H1 (cell line): ENCODE data around the gene SPRED1. TPM values are rescaled to one million over a fixed set of nuclear protein-coding genes. Genes with fewer than 3 reads are reported as not detected.

Experiments
- CTCF ChIA-PET: fragments of 300-600 bp; sonication (Branson Sonifier 250); formaldehyde crosslinking; loops from one replicate; lab custom pipeline; 2021; ENCODE audit not compliant: partially characterized antibody; lab: Charles Lee
- POLR2A ChIA-PET: fragments of 300-600 bp; sonication (Branson Sonifier 250); formaldehyde crosslinking; loops from one replicate; lab custom pipeline; 2021; ENCODE audit warnings: inconsistent platforms; ENCODE audit not compliant: partially characterized antibody; lab: Charles Lee
- DNase-seq, 2 experiments: peaks; one replicate each; pipeline versions ENCODE4 v3.0.0 to v3.0.0-alpha.2; 2010 to 2022; ENCODE audit warnings: low spot score in 2 of 2, low read depth in 1 of 2, mixed read lengths in 1 of 2
- FAIRE-seq: peaks from 2 replicates; lab custom pipeline; 2011; peaks lifted over from hg19 to GRCh38; lab: Jason Lieb, UNC
- H2AFZ ChIP-seq: 2 replicates; pipeline ENCODE4 v1.8.1; 2012; ENCODE audit warnings: low read length, inconsistent platforms
- H2AK5ac ChIP-seq: 2 replicates; pipeline ENCODE4 v1.6.1; 2013; ENCODE audit warnings: low read depth, low read length
- H2BK120ac ChIP-seq: replicated peaks from 2 replicates; pipeline ENCODE3; 2013; ENCODE audit warnings: low read depth, low read length, inconsistent platforms
- H2BK12ac ChIP-seq: 2 replicates; pipeline ENCODE4 v1.6.1; 2013; ENCODE audit warnings: low read depth, low read length
- H2BK15ac ChIP-seq: 2 replicates; pipeline ENCODE4 v1.6.1; 2013; ENCODE audit warnings: low read length
- H2BK20ac ChIP-seq: 2 replicates; pipeline ENCODE4 v1.6.1; 2013; ENCODE audit warnings: low read length
- H2BK5ac ChIP-seq: 2 replicates; pipeline ENCODE4 v1.6.1; 2013; ENCODE audit warnings: low read depth, low read length
- H3K14ac ChIP-seq: 2 replicates; pipeline ENCODE4 v1.6.1; 2013; ENCODE audit warnings: inconsistent platforms; ENCODE audit not compliant: insufficient read length
- H3K18ac ChIP-seq: 2 replicates; pipeline ENCODE4 v1.6.1; 2013; ENCODE audit warnings: low read length; ENCODE audit errors: extremely low read depth
- H3K23ac ChIP-seq: 2 replicates; pipeline ENCODE4 v1.6.1; 2013; ENCODE audit warnings: inconsistent platforms; ENCODE audit not compliant: insufficient read length
- H3K23me2 ChIP-seq: 2 replicates; pipeline ENCODE4 v1.6.1; 2013; ENCODE audit warnings: low read depth, low read length
- H3K27ac ChIP-seq: 2 replicates; pipeline ENCODE4 v1.6.1; 2011; ENCODE audit warnings: low read depth, low read length, inconsistent platforms
- H3K27me3 ChIP-seq, 4 experiments: replicated peaks in 1 of 4; 1 replicate in 1 of 4; 2 replicates in 3 of 4; pipeline versions ENCODE4 v1.6.1 to v1.8.1; 2011 to 2013; ENCODE audit warnings: low read length in 3 of 4, mild to moderate bottlenecking in 3 of 4, inconsistent platforms in 2 of 4, mixed read lengths in 2 of 4, moderate library complexity in 1 of 4; ENCODE audit not compliant: control insufficient read depth in 3 of 4, insufficient read depth in 3 of 4; ENCODE audit errors: extremely low read depth in 1 of 4
- H3K36me3 ChIP-seq, 4 experiments: 2 replicates each; pipeline versions ENCODE4 v1.6.1 to v1.8.1; 2011 to 2013; ENCODE audit warnings: mild to moderate bottlenecking in 4 of 4, low read length in 3 of 4, moderate library complexity in 2 of 4, control low read depth in 1 of 4, inconsistent platforms in 1 of 4; ENCODE audit not compliant: insufficient read depth in 4 of 4, control insufficient read depth in 2 of 4
- H3K4ac ChIP-seq: replicated peaks from 2 replicates; pipeline ENCODE3; 2013; ENCODE audit warnings: low read length, low read depth, mixed read lengths, inconsistent platforms; ENCODE audit not compliant: insufficient read length
- H3K4me1 ChIP-seq, 4 experiments: replicated peaks in 1 of 4; 1 replicate in 1 of 4; 2 replicates in 3 of 4; pipeline versions ENCODE4 v1.6.1 to v1.8.1; 2011 to 2013; ENCODE audit warnings: low read length in 3 of 4, inconsistent platforms in 2 of 4, mixed read lengths in 1 of 4; ENCODE audit not compliant: insufficient read depth in 4 of 4, control insufficient read depth in 3 of 4
- H3K4me2 ChIP-seq, 2 experiments: 2 replicates each; pipeline versions ENCODE4 v1.6.1 to v1.8.1; 2011 to 2013; ENCODE audit warnings: low read depth in 2 of 2, low read length in 2 of 2, control low read depth in 1 of 2, inconsistent platforms in 1 of 2, mild to moderate bottlenecking in 1 of 2; ENCODE audit not compliant: insufficient read depth in 1 of 2
- H3K4me3 ChIP-seq, 4 experiments: fragments of 200-600, 300-600 bp in 1 of 4; sonication (generic), shearing (Covaris generic), sonication (Bioruptor Twin) in 1 of 4; 2 replicates each; pipeline versions ENCODE4 v1.5.1 to v1.8.1; 2011 to 2016; ENCODE audit warnings: low read length in 4 of 4, low read depth in 3 of 4, control low read depth in 2 of 4, inconsistent platforms in 2 of 4, mild to moderate bottlenecking in 2 of 4, mixed read lengths in 1 of 4, moderate library complexity in 1 of 4; ENCODE audit not compliant: insufficient read depth in 2 of 4; ENCODE audit errors: extremely low read depth in 1 of 4
- H3K56ac ChIP-seq: replicated peaks from 2 replicates; pipeline ENCODE3; 2013; ENCODE audit warnings: low read depth, mild to moderate bottlenecking, mixed read lengths, low read length, inconsistent platforms; ENCODE audit not compliant: insufficient read length
- H3K79me1 ChIP-seq: 2 replicates; pipeline ENCODE4 v1.6.1; 2013; ENCODE audit warnings: low read depth, low read length, control low read depth
- H3K79me2 ChIP-seq, 2 experiments: 2 replicates each; pipeline versions ENCODE4 v1.6.1 to v1.8.1; 2012 to 2013; ENCODE audit warnings: low read length in 2 of 2, mild to moderate bottlenecking in 2 of 2, inconsistent platforms in 1 of 2; ENCODE audit not compliant: insufficient read depth in 2 of 2, control insufficient read depth in 1 of 2
- H3K9ac ChIP-seq, 4 experiments: replicated peaks in 1 of 4; 1 replicate in 1 of 4; 2 replicates in 3 of 4; pipeline versions ENCODE4 v1.6.1 to v1.8.1; 2011 to 2013; ENCODE audit warnings: low read depth in 3 of 4, low read length in 3 of 4, control low read depth in 2 of 4, mild to moderate bottlenecking in 2 of 4, moderate library complexity in 2 of 4, inconsistent platforms in 1 of 4; ENCODE audit errors: extremely low read depth in 1 of 4
- H3K9me3 ChIP-seq, 2 experiments: 2 replicates each; pipeline versions ENCODE4 v1.6.1 to v1.8.1; 2012 to 2013; ENCODE audit warnings: mild to moderate bottlenecking in 2 of 2, moderate library complexity in 2 of 2, control low read depth in 1 of 2, inconsistent platforms in 1 of 2, low read depth in 1 of 2, low read length in 1 of 2, mixed read lengths in 1 of 2; ENCODE audit not compliant: insufficient read depth in 2 of 2
- H4K20me1 ChIP-seq, 2 experiments: replicated peaks in 1 of 2; 2 replicates each; pipeline versions ENCODE3 to v1.8.1; 2011 to 2013; ENCODE audit warnings: inconsistent platforms in 2 of 2, low read length in 2 of 2, mild to moderate bottlenecking in 1 of 2; ENCODE audit not compliant: insufficient read depth in 2 of 2, control insufficient read depth in 1 of 2
- H4K5ac ChIP-seq: 2 replicates; pipeline ENCODE4 v1.6.1; 2013; ENCODE audit warnings: low read length, low read depth, mixed read lengths, inconsistent platforms; ENCODE audit not compliant: insufficient read length
- H4K8ac ChIP-seq: 2 replicates; pipeline ENCODE4 v1.8.0; 2013; ENCODE audit warnings: mild to moderate bottlenecking, moderate library complexity, low read length, inconsistent platforms; ENCODE audit not compliant: insufficient read depth; ENCODE audit errors: extremely low read depth
- H4K91ac ChIP-seq: replicated peaks from 2 replicates; pipeline ENCODE3; 2013; ENCODE audit warnings: low read length, mixed read lengths, inconsistent platforms; ENCODE audit not compliant: insufficient read length
- ATF2 ChIP-seq: IDR thresholded peaks from 2 replicates; pipeline ENCODE4 v1.6.1; 2012; ENCODE audit warnings: low read length, inconsistent platforms
- CEBPB ChIP-seq: IDR thresholded peaks from 2 replicates; pipeline ENCODE4 v1.6.1; 2012; ENCODE audit warnings: low read depth, low read length
- CHD2 ChIP-seq: IDR thresholded peaks from 2 replicates; pipeline ENCODE4 v1.6.1; 2012; ENCODE audit warnings: low read length, improper control_type of control experiment
- CREB1 ChIP-seq: IDR thresholded peaks from 2 replicates; pipeline ENCODE4 v1.6.1; 2012; ENCODE audit warnings: inconsistent platforms
- GABPA ChIP-seq: IDR thresholded peaks from 2 replicates; pipeline ENCODE4 v1.6.1; 2011; ENCODE audit warnings: mild to moderate bottlenecking, low read length, moderate library complexity, borderline replicate concordance; ENCODE audit not compliant: insufficient read depth
- HDAC6 ChIP-seq: IDR thresholded peaks from one replicate; pipeline ENCODE4 v1.7.1; 2012; ENCODE audit warnings: low read depth, mild to moderate bottlenecking, inconsistent platforms, low read length, moderate library complexity
- KDM1A ChIP-seq: fragments of 200-600, 300-600 bp; sonication (generic); IDR thresholded peaks from 2 replicates; pipeline ENCODE4 v1.7.1; 2016; ENCODE audit warnings: mild to moderate bottlenecking, low read length, borderline replicate concordance
- KDM5A ChIP-seq: fragments of 200-600 bp; IDR thresholded peaks from 2 replicates; pipeline ENCODE4 v1.7.1; 2012; ENCODE audit warnings: mild to moderate bottlenecking, low read length, inconsistent platforms, mixed read lengths
- NANOG ChIP-seq: IDR thresholded peaks from 2 replicates; pipeline ENCODE4 v1.6.1; 2011; ENCODE audit warnings: low read length, low read depth, mild to moderate bottlenecking, inconsistent platforms; ENCODE audit not compliant: insufficient read depth, poor library complexity, severe bottlenecking
- RXRA ChIP-seq: IDR thresholded peaks from 2 replicates; pipeline ENCODE4 v1.6.1; 2011; ENCODE audit warnings: low read depth, mild to moderate bottlenecking, low read length, moderate library complexity; ENCODE audit not compliant: insufficient read depth
- SP1 ChIP-seq: IDR thresholded peaks from 2 replicates; pipeline ENCODE4 v1.6.1; 2011; ENCODE audit warnings: low read depth, low read length
- TBP ChIP-seq: IDR thresholded peaks from 2 replicates; pipeline ENCODE4 v1.6.1; 2011; ENCODE audit warnings: low read depth, low read length, improper control_type of control experiment
- WGBS, 2 experiments: shearing (Covaris generic) in 1 of 2; methylation state at CpG; one replicate each; pipeline versions ENCODE4 v1.1.6 to v1.1.7; 2013 to 2015; ENCODE audit warnings: low lambda C conversion rate in 2 of 2, mixed read lengths in 2 of 2, inconsistent platforms in 1 of 2, low coverage in 1 of 2, missing lambda C conversion rate in 1 of 2; ENCODE audit not compliant: insufficient replicate concordance in 2 of 2, insufficient coverage in 1 of 2, insufficient read length in 1 of 2; ENCODE audit errors: extremely low coverage in 1 of 2, missing lambda C conversion rate in 1 of 2; 5-methylcytosine and 5-hydroxymethylcytosine counted together
- polyA plus RNA-seq, 7 experiments: library from polyadenylated mRNA; depleted of rRNA in 3 of 7; stranded (reverse) in 5 of 7; unstranded in 2 of 7; fragments of >200 nt in 5 of 7; fragments of 200-250 nt in 2 of 7; gene quantifications; 1 replicate in 5 of 7; 2 replicates in 1 of 7; 4 replicates in 1 of 7; pipeline versions ENCODE4 v1.2.1 to v1.2.3, GENCODE V29; 2011 to 2013; ENCODE audit warnings: missing spikeins in 2 of 7, mixed read lengths in 2 of 7
- total RNA-seq: library from RNA; stranded (reverse); fragmentation: NEBNext Ultra II Directional; extraction: Animal tissue kit (Norgen Biotek cat#: 25700); gene quantifications from 2 replicates; pipeline ENCODE4 v1.2.1, GENCODE V29; 2021

Gene SPRED1
- total and polyA plus RNA-seq, 2 of the 8 experiments (the other 6 are each of a cell fraction or from before 2014, with no cell fraction given), result 5.5 to 30.3 TPM

DNA sequence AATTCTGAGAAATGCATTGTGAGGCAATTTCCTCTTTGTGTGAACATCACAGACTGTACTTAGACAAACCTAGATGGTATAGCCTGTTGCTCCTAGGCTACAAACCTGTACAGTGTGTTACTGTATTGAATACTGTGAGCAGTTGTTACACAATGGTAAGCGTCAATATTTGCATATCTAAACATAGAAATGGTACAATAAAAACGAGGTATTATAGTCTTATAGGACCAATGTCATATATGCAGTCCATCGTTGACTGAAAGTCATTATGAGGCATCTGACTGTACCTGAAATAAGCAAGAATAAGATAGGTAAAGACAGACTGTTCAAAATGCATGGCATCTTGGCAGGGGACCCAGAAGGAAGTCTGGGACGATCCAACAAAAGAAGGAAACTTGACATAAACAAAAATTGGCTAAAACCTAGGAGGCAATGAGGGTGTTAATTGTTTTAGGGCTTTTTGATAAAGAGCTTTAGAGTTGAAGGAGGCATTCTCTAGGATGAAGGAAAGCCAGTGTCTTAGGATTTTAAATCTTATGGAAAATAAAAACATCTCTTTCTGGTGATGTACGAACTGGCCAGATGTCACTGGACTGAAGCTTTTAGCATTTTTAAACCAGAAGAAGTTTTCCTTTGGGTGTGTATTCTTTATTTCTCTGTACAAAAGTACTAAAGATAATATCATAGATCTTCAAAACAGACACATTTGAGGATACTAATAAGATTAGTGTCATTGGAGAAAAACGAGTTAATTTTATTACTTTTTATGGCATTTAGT, 9.2 kb upstream of the SPRED1 start:
- no peak overlapping the region for H3K4me2 ChIP-seq
- no peak for TF ChIP-seq KDM1A
- no peak for TF ChIP-seq SP1
- TF ChIP-seq RXRA, result no peak
- no peak for TF ChIP-seq ATF2
- no peak for TF ChIP-seq NANOG
- no peak for TF ChIP-seq CEBPB
- no peak for TF ChIP-seq CREB1
- TF ChIP-seq GABPA, result no peak
- TF ChIP-seq TBP, result no peak
- no peak for TF ChIP-seq KDM5A
- no peak for TF ChIP-seq HDAC6
- no peak for TF ChIP-seq CHD2

More for the DNA sequence above, 9.2 kb upstream of the SPRED1 start:
- Histone ChIP-seq H3K27ac (no peak overlapping the region), H4K5ac (no peak overlapping the region), H2AK5ac (no peak overlapping the region), H4K91ac (no peak overlapping the region), H3K4me1 (peaks cover 0 to 2% (median 0%) of the 10 kb centered on the region in 4 experiments; a peak in 1 of 7 replicates), H3K79me1 (no peaks in the 10 kb centered on the region), H3K23ac (no peak overlapping the region), H3K4me3 (no peak overlapping the region), H3K14ac (no peak overlapping the region), H3K9me3 (no peaks in the 10 kb centered on the region), H2BK5ac (no peak overlapping the region), H2BK12ac (no peak overlapping the region), H3K56ac (no peak overlapping the region), H4K8ac (no peak overlapping the region), H3K79me2 (no peaks in the 10 kb centered on the region), H4K20me1 (no peaks in the 10 kb centered on the region), H3K36me3 (no peaks in the 10 kb centered on the region), H3K9ac (no peak overlapping the region), H3K23me2 (no peaks in the 10 kb centered on the region), H2AFZ (no peak overlapping the region), H3K4ac (no peak overlapping the region), H2BK15ac (no peak overlapping the region), H2BK20ac (no peak overlapping the region), H3K18ac (no peak overlapping the region), H3K27me3 (no peaks in the 10 kb centered on the region), H2BK120ac (no peak overlapping the region)
- no peak for DNase-seq
- WGBS, 2 experiments, result 83% methylated on average over 6 of the region's 6 CpGs; no CpG with 5 or more reads in 1 of the 2 experiments
- CTCF ChIA-PET, result interaction anchor here (0.7 to 1.6 kb wide), 3 partner anchors 39 to 145 kb away, joined by 3 read pairs; no protein-coding TSS in a partner anchor
- POLR2A ChIA-PET, result interaction anchor here (2.6 kb wide), 1 partner anchor 9 kb away, joined by 21 read pairs; the partner anchor contains the start of gene SPRED1
- FAIRE-seq, result no peak
